GM12865 (cell line): Measurements from ENCODE around the gene EGR2.
"Not testable (repeated sequence)": the region's sequence is repeated elsewhere in the genome, so short reads cannot be mapped to it uniquely, and the experiment has no call there.

Experiments
- DNase-seq: peaks from one replicate; pipeline ENCODE4 v3.0.0; 2010; ENCODE audit warnings: low read depth
- H3K4me3 ChIP-seq: 2 replicates; pipeline ENCODE4 v1.5.1; 2011; ENCODE audit warnings: mild to moderate bottlenecking, low read depth, low read length, control low read depth
- CTCF ChIP-seq: IDR thresholded peaks from 2 replicates; pipeline ENCODE4 v1.5.1; 2011; ENCODE audit warnings: low read length, control low read depth, low read depth, inconsistent platforms; ENCODE audit not compliant: insufficient read depth; ENCODE audit errors: missing control alignments

Gene EGR2

GRCh38 chr10:62795762-62796161 is 20.4 kb downstream of the EGR2 start:
- no peak overlapping the region for H3K4me3 ChIP-seq
- no peak for TF ChIP-seq CTCF
- DNase-seq = no peak

- DNase-seq = no peak
- no peak overlapping the region for H3K4me3 ChIP-seq
- no peak for TF ChIP-seq CTCF
These were observed 21.1 kb downstream of the EGR2 start for GRCh38 chr10:62795100-62795499.

GRCh38 chr10:62794306-62794705 is 21.9 kb downstream of the EGR2 start:
- no peak for TF ChIP-seq CTCF

GRCh38 chr10:62792261-62792660 is 23.9 kb downstream of the EGR2 start:
- H3K4me3 ChIP-seq = no peak overlapping the region
- TF ChIP-seq CTCF = no peak
- DNase-seq = no peak

More at GRCh38 chr10:62794306-62794705, 21.9 kb downstream of the EGR2 start:
- no peak for DNase-seq
- no peak overlapping the region for H3K4me3 ChIP-seq

GRCh38 chr10:62790571-62790970 is 25.6 kb downstream of the EGR2 start:
- no peak for TF ChIP-seq CTCF
- no peak for DNase-seq
- no peak overlapping the region for H3K4me3 ChIP-seq

- no peak for DNase-seq
- no peak overlapping the region for H3K4me3 ChIP-seq
- TF ChIP-seq CTCF = no peak
These were observed 26.1 kb downstream of the EGR2 start for GRCh38 chr10:62790019-62790555.

- DNase-seq = no peak
- no peak for TF ChIP-seq CTCF
- no peak overlapping the region for H3K4me3 ChIP-seq
These were observed 27.2 kb downstream of the EGR2 start for GRCh38 chr10:62788861-62789467.

GRCh38 chr10:62788285-62788684 is 27.9 kb downstream of the EGR2 start:
- DNase-seq, H3K4me3 ChIP-seq: not testable (repeated sequence)

GRCh38 chr10:62784537-62784936 is 31.6 kb downstream of the EGR2 start:
- H3K4me3 ChIP-seq, DNase-seq: not testable (repeated sequence)
